ENCODE data around the gene APLF. TPM values are rescaled to one million over a fixed set of nuclear protein-coding genes. Genes with fewer than 3 reads are reported as not detected.

APLF gene
- total RNA-seq, 2 donors from 2014 or later: 8.7 to 9.7 TPM

DNA sequence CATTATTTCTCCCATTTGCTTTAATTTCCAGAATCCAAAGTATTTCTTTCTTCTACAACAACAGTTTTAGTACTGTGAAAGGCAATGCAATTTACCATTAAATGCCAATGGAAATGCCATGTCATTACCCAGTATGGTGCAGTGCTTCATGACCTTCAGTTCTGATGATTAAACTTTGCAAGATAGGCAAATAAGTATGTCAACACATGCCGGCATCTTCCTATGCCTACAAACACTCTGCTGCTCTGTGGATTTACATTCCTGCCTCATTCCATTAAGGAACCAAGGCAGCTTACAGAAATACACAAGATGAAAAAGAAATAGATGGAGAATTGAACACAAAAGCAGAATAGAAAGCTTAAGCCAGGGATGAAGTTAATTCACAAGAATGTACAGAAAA, 123.3 kb downstream of the APLF start:
- Mint-ChIP-seq H3K4me1 (peaks cover 22% of the 10 kb centered on the region), H3K27ac (no peak overlapping the region), H3K9me3 (no peaks in the 10 kb centered on the region), H3K4me3 (no peak overlapping the region), H3K27me3 (ENCODE audit: insufficient read depth) (no peaks in the 10 kb centered on the region), H3K36me3 (ENCODE audit: low read depth) (peaks cover 10% of the 10 kb centered on the region)
- Histone ChIP-seq H3K4me1 (ENCODE audit: control insufficient read depth, insufficient read depth, low read length) (peaks cover 5% of the 10 kb centered on the region), H3K9ac (ENCODE audit: extremely low read depth, low read length, poor library complexity, severe bottlenecking) (no peak overlapping the region), H3K27ac (ENCODE audit: low read depth, low read length) (no peak overlapping the region), H3K9me3 (ENCODE audit: control insufficient read depth, low read length) (no peaks in the 10 kb centered on the region), H3K36me3 (ENCODE audit: control insufficient read depth, insufficient read depth, low read length) (no peaks in the 10 kb centered on the region), H3K27me3 (ENCODE audit: control insufficient read depth, insufficient read depth, low read length, poor library complexity, severe bottlenecking) (no peaks in the 10 kb centered on the region), H3K4me3 (ENCODE audit: low read length) (no peak overlapping the region)
- DNase-seq: no peak
- TF ChIP-seq, protein P1, sequence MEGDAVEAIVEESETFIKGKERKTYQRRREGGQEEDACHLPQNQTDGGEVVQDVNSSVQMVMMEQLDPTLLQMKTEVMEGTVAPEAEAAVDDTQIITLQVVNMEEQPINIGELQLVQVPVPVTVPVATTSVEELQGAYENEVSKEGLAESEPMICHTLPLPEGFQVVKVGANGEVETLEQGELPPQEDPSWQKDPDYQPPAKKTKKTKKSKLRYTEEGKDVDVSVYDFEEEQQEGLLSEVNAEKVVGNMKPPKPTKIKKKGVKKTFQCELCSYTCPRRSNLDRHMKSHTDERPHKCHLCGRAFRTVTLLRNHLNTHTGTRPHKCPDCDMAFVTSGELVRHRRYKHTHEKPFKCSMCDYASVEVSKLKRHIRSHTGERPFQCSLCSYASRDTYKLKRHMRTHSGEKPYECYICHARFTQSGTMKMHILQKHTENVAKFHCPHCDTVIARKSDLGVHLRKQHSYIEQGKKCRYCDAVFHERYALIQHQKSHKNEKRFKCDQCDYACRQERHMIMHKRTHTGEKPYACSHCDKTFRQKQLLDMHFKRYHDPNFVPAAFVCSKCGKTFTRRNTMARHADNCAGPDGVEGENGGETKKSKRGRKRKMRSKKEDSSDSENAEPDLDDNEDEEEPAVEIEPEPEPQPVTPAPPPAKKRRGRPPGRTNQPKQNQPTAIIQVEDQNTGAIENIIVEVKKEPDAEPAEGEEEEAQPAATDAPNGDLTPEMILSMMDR (conservative IDR thresholded peaks at IDR 0.05): no peak
- WGBS, 2 experiments (ENCODE audit: insufficient coverage in 1 of 2, insufficient read length in 1 of 2): 95% methylated on average over 1 of the region's 1 CpG; no CpG with 5 or more reads in 1 of the 2 experiments

DNA sequence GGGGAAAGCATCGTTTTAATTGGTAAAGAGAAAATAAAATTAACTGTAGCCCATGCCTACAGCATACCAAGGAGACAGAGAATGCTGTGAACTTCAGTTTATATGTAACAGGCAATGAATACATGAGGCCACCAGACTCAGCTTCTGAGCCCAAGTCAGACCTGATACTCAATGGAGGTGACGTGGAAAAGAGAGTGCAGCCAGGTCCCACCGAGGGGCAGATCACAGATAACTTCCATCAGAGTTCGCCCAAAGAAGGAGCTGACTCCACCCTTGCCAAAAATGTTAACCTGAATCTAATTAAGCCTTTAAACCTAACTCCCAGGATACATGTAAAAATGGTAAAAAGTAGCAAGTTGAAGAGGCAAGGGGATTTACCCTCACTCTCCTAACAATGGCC, 123.8 kb downstream of the APLF start:
- Mint-ChIP-seq H3K36me3 (ENCODE audit: low read depth) (peaks cover 10% of the 10 kb centered on the region), H3K4me1 (peaks cover 22% of the 10 kb centered on the region), H3K27ac (no peak overlapping the region), H3K27me3 (ENCODE audit: insufficient read depth) (no peaks in the 10 kb centered on the region), H3K9me3 (no peaks in the 10 kb centered on the region), H3K4me3 (no peak overlapping the region)
- Histone ChIP-seq H3K27me3 (ENCODE audit: control insufficient read depth, insufficient read depth, low read length, poor library complexity, severe bottlenecking) (no peaks in the 10 kb centered on the region), H3K36me3 (ENCODE audit: control insufficient read depth, insufficient read depth, low read length) (no peaks in the 10 kb centered on the region), H3K4me3 (ENCODE audit: low read length) (no peak overlapping the region), H3K27ac (ENCODE audit: low read depth, low read length) (no peak overlapping the region), H3K9ac (ENCODE audit: extremely low read depth, low read length, poor library complexity, severe bottlenecking) (no peak overlapping the region), H3K4me1 (ENCODE audit: control insufficient read depth, insufficient read depth, low read length) (peaks cover 5% of the 10 kb centered on the region), H3K9me3 (ENCODE audit: control insufficient read depth, low read length) (no peaks in the 10 kb centered on the region)
- 91 to 100% methylated on average over 3 to 4 of the region's 4 CpGs for WGBS, 2 experiments (ENCODE audit: insufficient coverage in 1 of 2, insufficient read length in 1 of 2)
- TF ChIP-seq, protein P1 (conservative IDR thresholded peaks at IDR 0.05): no peak
- no peak for DNase-seq

DNA sequence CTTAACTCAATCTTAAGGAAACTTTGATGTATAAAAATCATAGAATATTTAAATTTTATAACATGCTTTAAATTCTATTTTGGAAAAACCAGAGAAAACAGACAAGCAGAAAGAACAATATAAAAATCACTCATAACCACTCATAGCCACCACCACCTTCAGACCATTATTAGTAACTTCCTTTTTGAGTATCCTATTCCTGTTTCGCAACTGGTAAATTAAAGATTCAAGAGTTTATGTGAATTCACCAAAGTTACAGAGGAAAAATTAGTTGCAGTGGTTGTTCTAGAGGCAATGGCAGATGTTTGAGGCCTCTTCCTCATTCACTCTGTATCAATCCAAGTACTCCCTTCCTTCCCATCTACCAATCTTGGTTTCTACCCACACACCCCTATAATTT, 126.7 kb downstream of the APLF start:
- Histone ChIP-seq H3K36me3 (ENCODE audit: control insufficient read depth, insufficient read depth, low read length) (no peaks in the 10 kb centered on the region), H3K9me3 (ENCODE audit: control insufficient read depth, low read length) (no peaks in the 10 kb centered on the region), H3K4me3 (ENCODE audit: low read length) (no peak overlapping the region), H3K9ac (ENCODE audit: extremely low read depth, low read length, poor library complexity, severe bottlenecking) (no peak overlapping the region), H3K27me3 (ENCODE audit: control insufficient read depth, insufficient read depth, low read length, poor library complexity, severe bottlenecking) (no peaks in the 10 kb centered on the region), H3K27ac (ENCODE audit: low read depth, low read length) (no peak overlapping the region), H3K4me1 (ENCODE audit: control insufficient read depth, insufficient read depth, low read length) (no peaks in the 10 kb centered on the region)
- no peak for DNase-seq
- H3K27ac Mint-ChIP-seq: no peak overlapping the region
- TF ChIP-seq, protein P1 (conservative IDR thresholded peaks at IDR 0.05): no peak
- 83 to 89% methylated on average over 1 of the region's 1 CpG for WGBS, 2 experiments (ENCODE audit: insufficient coverage in 1 of 2, insufficient read length in 1 of 2)
- peaks cover 4% of the 10 kb centered on the region for H3K36me3 Mint-ChIP-seq (ENCODE audit: low read depth)
- peaks cover under 1% of the 10 kb centered on the region for H3K9me3 Mint-ChIP-seq
- peaks cover 2% of the 10 kb centered on the region for H3K27me3 Mint-ChIP-seq (ENCODE audit: insufficient read depth)
- H3K4me1 Mint-ChIP-seq: peaks cover 12% of the 10 kb centered on the region
- no peak overlapping the region for H3K4me3 Mint-ChIP-seq

Data from endodermal cell (in vitro differentiated cells).